ENCODE measurements around the gene CKMT2.

Gene CKMT2

GRCh38 chr5:81313278-81313677, 80.2 kb downstream of the CKMT2 start:
- DNase-seq, result no peak

- no peak for DNase-seq
These were observed 80.6 kb downstream of the CKMT2 start for GRCh38 chr5:81313686-81314085.

- DNase-seq, result no peak
These were observed 81.5 kb downstream of the CKMT2 start for GRCh38 chr5:81314581-81314980.

- DNase-seq, result no peak
These were observed 82.2 kb downstream of the CKMT2 start for GRCh38 chr5:81315336-81315735.

- no peak for DNase-seq
These were observed 82.7 kb downstream of the CKMT2 start for GRCh38 chr5:81315830-81316229.
